GM21786 (cell line): ENCODE data around the gene AOAH.
A peak's percentile ranks its signal among the peaks of the same experiment; 100 is the strongest.

ENCODE experiments used
- ATAC-seq: cut with Tn5 transposase; IDR thresholded peaks from one replicate; pipeline ENCODE4 v1.9.1; 2021; ENCODE audit not compliant: unreplicated experiment

Gene AOAH

GRCh38 chr7:36723951-36724664 lies at the start of gene AOAH:
Gene AOAH (minus strand): TSS chr7:36724494. CDS start chr7:36724148, 346 bp downstream.
- peak; percentile 88 for ATAC-seq

GRCh38 chr7:36766451-36766850 lies 42.2 kb upstream of the AOAH start:
- no peak for ATAC-seq

GRCh38 chr7:36765605-36766004 lies 41.3 kb upstream of the AOAH start:
- ATAC-seq, result no peak

GRCh38 chr7:36764929-36765328 lies 40.6 kb upstream of the AOAH start:
- ATAC-seq, result no peak

- no peak for ATAC-seq
Observed at GRCh38 chr7:36763132-36763816, 39.0 kb upstream of the AOAH start.

GRCh38 chr7:36762394-36762793 lies 38.1 kb upstream of the AOAH start:
- no peak for ATAC-seq

GRCh38 chr7:36761835-36762234 lies 37.5 kb upstream of the AOAH start:
- no peak for ATAC-seq

- no peak for ATAC-seq
Observed at GRCh38 chr7:36760856-36761762, 36.8 kb upstream of the AOAH start.

- ATAC-seq, result no peak
Observed at GRCh38 chr7:36758879-36759278, 34.6 kb upstream of the AOAH start.

GRCh38 chr7:36755484-36755883 lies 31.2 kb upstream of the AOAH start:
- no peak for ATAC-seq

- ATAC-seq, result no peak
Observed at GRCh38 chr7:36752026-36752711, 27.9 kb upstream of the AOAH start.

- ATAC-seq, result no peak
Observed at GRCh38 chr7:36750451-36750850, 26.2 kb upstream of the AOAH start.

GRCh38 chr7:36749282-36749960 lies 25.1 kb upstream of the AOAH start:
- no peak for ATAC-seq

- ATAC-seq, result peak; percentile 63
Observed at GRCh38 chr7:36748017-36748487, 23.8 kb upstream of the AOAH start.

GRCh38 chr7:36747280-36748016 lies 23.2 kb upstream of the AOAH start:
- no peak for ATAC-seq

GRCh38 chr7:36746347-36746746 lies 22.1 kb upstream of the AOAH start:
- ATAC-seq, result no peak

- peak; percentile 74 for ATAC-seq
Observed at GRCh38 chr7:36742911-36743775, 18.8 kb upstream of the AOAH start.

GRCh38 chr7:36741866-36742265 lies 17.6 kb upstream of the AOAH start:
- ATAC-seq, result no peak

- no peak for ATAC-seq
Observed at GRCh38 chr7:36739351-36739750, 15.1 kb upstream of the AOAH start.
